GM19467 (cell line): Measurements from ENCODE around the gene GPN2.

Source experiments
- ATAC-seq: cut with Tn5 transposase; IDR thresholded peaks from one replicate; pipeline ENCODE4 v1.9.1; 2021; ENCODE audit warnings: mild to moderate bottlenecking, moderate library complexity; ENCODE audit not compliant: unreplicated experiment

The GPN2 gene

DNA sequence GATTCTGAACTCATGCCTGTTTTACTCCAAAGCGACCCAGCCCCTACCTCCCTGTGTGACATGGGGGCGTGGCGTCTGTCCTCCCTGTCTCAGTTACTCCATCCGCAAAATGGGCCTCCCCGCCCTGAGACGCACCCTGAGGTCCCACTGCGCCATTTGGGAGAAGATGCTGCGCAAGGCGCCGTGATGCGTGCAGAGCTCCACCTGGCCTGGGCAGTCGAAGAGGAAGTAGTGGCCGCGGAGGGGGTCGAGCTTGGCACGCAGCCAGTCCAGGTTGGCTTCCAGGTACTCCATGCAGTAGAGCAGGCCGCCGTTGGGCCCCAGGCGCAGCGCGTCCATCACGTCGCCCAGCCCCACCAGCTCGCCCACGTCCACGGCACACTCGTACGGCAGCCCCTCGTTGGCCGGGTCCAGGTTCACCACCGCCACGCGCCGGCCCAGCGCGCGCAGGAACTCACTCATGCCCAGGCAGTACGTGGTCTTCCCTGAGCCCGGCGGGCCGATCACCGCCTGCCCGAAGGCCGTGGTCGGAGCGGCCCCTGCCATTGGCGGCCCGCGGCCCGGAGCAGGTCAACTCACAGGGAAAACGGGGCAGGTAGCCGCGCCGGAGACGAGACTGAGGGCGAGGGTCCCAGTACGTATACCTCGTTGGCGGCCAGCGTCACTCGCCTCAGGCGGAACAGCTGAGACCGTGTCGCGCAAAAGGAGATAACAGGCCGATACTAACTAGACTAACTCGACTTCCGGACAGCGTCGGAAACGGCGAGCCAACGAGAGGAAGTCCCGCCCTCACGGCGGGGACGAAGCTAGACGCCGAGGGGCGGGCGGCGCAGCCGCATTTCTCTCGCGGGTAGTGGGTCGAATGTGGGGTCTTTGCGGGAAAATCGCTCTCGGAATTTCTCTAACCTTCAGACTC is at the start of gene GPN2:
GPN2 (minus strand) TSS at position 733 of the 916 bp plus-strand sequence; CDS start at position 546, 187 bp downstream.
- ATAC-seq = peak; percentile 84

DNA sequence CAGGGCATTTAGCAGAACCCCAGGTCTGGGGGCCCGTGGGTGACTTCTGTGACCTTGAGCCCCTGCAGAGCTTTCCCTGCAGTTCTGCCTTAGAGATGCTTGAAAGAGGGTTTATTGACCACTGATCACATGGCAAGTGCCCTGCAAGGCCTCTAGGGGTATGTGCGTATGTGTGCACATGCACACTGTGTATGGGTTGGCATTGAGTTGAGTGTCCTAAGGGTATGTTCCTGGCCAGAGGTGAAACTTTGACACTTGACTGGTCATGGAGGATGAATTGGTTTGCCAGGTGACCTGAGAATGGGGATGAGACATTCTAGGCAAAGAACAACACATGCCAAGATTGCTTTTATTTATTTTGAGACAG is 48.6 kb upstream of the GPN2 start:
- no peak for ATAC-seq

DNA sequence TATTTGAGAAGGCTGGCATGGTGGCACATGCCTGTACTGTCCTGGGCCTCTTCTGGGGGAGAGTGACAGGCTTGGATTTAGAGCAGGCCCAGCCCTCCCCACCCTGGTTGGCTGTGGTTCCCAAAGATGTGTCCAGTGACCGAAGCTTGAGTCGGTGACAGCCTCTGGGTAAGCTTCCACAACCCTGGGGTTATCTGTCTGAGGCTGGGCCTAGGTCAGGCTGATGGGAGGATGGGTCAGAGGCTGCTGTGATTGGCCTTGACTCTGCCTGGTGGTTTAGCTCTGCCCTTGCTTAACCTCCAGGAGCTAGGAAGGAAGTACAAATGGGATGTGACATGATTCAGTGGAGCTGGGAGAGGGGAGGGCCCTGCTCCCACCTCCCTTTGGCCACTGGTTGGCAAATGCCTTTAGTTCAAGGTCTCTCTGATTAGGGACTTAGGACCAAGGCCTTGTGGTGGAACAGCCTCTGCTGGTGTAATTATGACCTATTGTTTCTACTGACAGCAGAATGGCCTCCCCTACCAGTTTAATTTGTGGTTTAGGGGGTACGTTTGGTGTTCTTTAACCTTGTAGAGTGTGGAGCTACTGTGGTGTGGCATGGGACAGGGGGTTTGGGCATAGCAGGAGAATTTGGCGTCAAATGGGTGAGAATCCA is 48.0 kb upstream of the GPN2 start:
- ATAC-seq = no peak

DNA sequence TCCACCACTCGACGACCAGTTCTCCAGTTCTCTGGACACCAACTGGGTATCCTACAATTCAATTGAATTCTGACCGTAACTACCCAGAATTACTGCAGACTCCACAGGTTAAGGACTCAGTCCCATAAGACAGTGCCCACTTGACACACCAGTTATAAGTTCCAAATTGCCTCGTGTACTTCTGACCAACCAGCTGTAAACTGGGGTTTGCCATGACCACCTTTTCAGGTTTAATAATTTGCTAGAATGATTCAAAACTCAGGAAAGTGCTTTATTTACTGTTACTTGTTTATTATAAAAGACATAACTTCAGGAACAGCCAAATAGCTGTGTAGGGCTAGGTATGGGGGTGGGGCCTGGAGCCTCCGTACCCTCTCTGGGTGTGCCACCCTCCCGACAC is 46.7 kb upstream of the GPN2 start:
- no peak for ATAC-seq

DNA sequence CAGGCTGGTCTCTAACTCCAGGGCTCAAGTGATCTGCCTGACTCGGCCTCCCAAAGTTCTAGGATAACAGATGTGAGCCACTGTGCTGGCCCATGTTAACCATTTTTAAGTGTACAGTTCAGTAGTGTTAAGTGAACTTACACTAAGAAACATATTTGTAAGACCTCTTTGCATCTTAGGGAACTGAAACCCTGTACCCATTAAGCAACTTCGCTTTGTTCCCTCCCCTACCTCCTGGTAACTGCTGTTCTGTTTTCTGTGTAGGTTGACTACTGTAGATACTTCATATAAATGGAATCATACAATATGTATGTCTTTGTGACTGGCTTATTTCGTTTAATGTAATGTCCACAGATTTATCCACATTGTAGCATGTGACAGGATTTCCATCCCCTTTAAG is 42.4 kb upstream of the GPN2 start:
- no peak for ATAC-seq

DNA sequence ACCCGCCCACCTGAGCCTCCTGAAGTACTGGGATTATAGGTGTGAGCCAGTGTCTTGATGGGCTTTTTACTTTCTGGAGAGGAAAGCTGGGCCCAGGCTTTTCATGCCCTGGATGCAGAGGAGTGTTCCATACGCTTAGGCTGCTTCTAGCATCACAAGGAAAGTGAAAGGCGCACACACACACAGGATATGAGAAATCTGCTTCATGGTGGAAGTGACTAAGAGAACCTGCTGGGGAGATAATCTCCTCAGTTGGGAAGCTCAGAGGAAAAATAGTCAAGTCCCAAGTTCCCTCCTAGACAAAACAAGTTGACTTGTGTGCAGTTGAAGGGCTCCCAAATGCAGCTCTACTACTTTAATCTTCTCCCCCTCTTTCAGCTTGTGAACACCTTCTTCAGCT is 33.6 kb upstream of the GPN2 start:
- no peak for ATAC-seq

DNA sequence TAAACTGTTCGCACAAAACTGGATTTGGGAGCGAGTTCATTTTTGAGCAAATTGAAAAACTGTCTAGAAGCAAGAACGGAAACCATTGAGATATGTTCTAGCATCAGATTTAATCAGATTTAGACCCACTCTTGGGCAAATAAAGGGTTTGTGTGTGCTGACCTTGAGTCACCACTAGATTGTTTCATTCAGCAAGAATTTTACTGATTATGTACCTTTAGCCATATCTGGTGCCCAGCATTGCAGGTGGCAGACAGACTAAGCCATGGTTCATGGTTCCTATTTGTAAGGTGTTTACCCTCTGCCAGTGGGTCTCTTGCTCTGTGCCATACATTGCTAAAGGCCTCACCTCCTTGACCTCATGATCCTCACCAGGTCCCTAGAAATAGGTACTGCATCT is 32.8 kb upstream of the GPN2 start:
- ATAC-seq = no peak

DNA sequence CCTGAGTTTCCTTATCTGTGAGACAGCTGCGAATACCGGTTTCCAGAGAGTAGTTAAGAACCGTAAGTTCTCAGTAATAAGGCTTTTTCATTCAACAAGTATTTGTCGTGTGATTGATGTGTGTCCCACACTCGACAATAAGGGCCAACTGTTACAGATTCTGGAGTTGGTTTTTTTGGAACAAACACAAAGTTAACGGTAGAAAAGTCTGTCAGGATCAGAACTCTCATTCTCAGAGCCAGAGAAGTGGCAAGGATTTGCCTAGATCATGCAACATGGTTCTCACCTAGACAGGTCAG is 32.3 kb upstream of the GPN2 start:
- no peak for ATAC-seq

DNA sequence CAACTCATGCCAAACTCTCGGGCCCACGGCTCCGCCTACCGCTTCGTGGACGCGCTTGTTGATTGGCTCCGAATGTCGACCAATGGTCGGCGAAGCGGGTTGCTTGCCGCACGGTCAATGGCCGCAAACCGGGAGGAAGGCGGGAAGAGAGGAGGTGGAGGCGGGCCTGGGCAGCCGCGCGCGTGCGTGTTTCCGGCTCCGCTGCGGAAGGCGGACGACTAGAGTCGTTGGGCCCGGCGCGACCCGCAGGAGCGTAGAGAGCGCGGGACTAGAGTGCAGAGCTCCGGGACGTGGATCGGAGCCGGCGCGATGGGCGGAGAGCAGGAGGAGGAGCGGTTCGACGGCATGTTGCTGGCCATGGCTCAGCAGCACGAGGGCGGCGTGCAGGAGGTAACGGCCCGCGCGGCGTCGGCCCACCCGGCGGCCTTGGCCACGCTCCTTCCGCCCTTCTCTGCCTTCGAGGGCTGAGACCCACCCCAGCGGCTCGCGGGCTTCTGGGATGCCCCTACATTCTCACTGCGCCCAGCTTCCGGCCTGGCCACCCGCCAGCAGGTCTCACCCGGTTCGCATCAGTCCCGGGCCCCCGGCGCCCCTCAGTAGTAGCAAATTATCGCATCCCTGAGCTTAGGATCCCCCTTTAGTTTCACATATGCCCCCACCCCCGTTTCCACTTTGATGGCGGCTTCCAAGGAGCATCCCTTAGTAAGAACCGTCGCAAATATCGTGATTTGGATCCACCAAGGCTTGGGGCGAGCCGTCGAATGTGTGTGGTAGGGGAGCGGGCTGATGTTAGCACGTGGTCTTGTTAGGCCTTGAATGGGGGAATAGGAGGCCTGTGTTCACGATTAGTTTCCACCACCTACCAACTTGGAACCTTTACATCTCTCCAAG is 31.7 kb upstream of the GPN2 start, which contains the start of gene NUDC:
NUDC (plus strand) TSS at position 204 of the 891 bp plus-strand sequence; CDS start at position 310, 106 bp downstream.
- ATAC-seq = peak; percentile 93

DNA sequence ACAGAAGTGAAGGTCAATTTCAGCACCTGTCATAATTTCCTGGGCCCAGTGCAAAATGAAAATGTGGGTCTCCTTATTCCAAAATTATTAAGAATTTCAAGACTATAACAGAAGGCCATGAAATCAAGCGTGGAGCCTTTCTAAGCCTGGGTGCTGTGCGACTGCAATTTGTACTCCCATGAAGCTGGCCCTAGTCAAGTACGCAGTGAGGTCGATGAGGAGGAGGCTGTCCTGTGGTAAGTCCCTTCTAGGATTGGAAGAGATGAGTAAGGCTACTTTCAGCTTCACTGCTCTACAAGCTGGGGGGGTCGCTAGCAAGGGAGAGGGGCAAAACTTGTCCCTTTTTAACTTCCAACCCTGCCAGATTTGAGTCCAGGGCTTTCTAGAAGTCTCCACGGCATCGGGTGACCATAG is 31.1 kb upstream of the GPN2 start:
- ATAC-seq = no peak

DNA sequence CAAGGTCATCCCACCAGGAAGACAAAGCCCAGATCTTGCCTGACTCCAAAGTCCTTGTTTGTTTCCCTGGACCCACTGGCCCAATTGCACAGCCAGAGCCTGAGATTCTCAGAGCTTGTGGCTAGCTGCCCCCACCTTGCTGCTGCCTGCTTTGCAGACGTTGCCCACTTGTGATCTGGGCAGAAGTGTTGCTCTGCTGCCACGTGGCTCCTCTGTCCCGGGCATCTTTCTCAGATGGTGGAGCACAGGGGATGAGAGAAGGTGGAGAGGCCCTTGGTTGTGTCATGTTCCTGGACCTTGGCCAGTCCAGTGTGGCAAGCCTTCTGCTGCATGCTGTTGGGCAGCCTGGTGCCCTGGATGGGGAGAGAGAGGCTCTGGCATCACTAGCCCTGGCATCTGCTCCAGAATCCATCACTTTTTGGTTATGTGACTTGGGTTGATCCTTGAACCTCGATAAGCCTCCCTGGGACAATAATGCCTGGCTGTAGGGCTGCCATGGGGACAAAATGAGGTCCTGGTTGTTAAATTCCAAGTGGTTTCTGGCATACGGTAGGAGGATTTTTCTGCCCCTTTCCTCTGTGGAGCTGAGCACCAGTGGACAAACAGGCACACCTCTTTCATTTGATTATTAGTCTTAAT is 25.2 kb upstream of the GPN2 start:
- ATAC-seq = no peak

DNA sequence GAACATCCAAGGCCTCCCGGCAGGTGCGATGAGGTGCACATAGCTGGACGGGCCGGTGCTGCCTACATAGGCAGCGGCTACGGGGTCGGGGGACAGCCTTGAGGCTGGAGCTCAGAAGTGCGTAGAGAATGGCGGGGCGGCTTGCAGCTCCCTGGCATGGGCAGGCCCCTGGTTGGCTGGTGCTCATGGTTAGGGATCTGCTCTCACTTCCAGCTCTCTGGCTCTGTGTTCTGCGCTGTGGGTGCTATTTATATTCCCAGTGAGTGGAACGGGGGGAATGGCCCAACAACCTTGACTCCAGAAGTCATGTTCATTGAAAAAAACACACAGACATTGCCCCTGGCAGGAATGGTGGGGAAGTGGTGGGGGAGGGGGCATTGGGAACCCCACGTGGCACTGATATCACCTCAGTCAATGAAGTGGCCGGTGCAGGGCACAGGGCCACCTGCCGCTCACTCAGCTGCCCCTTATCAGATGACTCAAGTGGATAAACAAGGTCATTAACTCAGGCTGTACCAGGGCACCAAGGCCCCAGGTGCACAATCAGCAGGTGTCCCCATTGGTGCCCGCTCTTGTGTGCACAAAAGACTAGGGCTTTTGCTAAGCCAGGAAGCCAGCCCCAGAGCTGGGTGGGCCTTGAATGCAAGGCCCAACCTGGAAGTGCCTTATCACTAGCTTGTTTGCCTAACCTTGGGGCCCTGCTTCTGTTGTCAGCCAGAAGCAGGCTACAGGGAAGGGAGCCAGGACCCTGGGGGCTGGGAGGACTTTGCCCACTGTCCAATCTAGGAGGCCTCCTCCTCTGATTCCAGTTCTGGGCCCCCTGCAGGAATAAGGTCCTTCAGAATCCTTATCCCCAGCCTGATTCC is 23.9 kb upstream of the GPN2 start, which contains the start of gene NR0B2:
NR0B2 (minus strand) TSS at position 222 of the 866 bp plus-strand sequence; CDS start at position 187, 35 bp downstream.
- no peak for ATAC-seq

DNA sequence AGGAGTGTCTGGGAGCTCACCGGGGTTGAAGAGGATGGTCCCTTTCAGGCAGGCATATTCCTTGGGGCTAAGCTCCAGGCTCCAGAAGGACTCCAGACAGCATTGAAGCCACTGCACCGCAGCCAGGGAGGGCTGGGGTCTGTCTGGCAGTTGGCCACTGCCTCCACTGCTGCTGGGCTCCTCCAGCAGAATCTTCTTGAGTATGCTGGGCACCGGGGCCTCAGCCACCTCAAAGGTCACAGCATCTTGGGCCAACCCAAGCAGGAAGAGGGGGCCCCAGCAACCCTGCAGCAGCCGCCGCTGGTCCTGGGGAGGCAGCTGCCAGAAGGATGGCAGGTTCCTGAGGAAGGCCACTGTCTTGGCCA is 23.3 kb upstream of the GPN2 start:
- ATAC-seq = no peak

DNA sequence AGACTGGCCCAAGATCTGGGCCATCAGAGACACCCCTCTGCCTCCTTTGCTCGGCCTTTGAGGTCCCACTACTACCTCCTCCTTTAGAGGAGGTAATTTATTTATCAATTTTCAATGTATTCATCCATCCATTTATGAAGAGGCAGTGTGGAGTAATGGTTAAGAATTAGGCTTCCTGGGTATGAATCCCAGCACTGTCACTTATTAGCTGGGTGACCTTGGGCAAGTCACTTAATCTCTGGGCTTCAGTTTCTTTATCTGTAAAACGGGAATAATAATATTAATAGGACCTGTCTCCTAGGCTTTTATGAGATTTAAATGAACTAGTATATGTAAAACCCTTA is 22.0 kb upstream of the GPN2 start:
- ATAC-seq = no peak

DNA sequence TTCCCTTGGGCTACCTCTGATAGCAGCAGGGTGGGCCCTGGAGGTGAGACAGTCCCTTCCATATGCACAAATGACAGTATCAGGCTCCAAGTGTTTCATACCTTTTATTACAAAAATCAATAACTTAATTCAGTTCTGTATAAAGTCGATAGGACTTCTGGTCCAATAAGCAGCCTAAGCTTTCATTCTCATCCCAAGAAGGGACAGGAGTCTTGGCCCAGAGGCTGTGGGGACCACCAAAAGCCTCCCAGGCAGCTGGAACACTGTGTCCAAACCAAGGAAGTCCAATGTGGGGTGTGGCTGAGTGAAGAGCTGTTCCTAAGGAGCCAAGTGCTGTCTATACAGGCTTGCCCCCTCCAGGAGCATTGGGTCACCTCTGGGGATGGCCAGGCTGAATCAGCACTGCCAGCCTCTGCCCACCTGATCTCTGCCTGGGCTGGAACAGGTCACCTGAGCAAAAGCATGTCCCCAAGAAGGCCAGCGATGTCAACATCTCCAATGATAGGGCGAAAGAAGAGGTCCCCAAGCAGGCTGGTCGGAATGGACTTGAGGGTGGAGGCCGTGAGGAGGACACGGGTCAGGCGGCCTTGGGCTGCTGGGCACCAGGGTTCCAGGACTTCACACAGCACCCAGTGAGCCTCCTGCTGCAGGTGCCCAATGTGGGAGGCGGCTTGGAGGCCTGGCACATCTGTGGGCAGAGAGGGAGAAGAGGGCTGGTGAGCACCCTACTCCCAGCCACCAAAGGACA is 21.5 kb upstream of the GPN2 start:
- ATAC-seq = no peak

DNA sequence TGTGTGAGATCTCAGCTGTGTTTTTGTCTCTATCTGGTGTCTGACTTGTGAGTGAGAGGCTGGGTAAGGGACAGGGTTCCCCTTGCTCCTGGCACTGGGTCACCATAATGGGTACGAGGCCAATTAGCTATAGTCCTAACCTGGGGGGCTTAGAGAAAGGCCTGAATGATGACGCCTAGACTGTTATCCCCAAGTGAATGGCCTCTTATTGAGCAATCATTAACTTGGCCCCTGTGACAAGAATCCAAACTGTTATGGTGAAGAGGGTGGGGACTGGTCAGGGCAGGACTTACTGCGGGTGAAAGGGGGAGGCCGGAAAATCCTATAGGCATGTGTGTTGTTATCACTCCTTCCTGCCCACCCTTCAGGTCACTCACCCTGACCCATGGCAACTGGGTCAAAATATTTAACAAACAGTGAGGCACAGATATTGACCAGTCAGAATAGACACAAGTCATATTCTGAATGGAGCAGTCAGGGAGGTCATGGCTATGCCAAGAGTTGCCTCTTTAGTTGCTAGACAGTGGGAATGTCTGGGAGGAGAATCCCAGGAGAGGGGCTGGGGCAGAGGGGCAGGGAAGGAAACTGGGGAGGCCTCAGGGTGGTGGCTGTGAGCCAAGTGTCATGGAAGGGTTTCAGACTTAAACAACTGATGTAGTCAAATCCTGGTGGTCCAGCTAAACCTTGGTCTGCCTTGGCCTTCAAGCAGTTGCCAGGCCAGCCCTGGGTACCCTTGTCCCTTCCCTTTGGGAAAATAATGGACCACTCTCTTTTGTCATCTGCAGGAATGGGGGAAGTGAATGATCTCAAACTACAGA is 20.5 kb upstream of the GPN2 start:
- no peak for ATAC-seq

DNA sequence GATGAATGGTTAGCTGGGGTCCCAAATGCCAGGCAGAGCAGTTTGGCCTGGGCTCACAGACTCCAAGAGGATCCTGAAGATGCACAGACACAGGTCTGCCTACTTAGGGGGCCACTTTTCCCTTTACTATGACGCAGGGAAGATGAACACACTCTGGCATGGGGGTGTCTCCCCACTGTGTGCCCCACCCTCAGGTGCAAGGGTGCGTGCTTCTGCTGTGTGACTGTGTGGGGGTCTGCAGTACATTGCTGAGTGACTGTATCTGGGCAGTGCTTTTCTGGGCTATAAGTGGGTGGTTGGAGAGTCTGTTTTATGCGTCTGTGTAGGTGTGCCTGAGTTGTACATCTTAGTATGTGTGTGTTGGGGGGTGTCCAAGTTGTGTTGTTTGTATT is 19.9 kb upstream of the GPN2 start:
- ATAC-seq = no peak

DNA sequence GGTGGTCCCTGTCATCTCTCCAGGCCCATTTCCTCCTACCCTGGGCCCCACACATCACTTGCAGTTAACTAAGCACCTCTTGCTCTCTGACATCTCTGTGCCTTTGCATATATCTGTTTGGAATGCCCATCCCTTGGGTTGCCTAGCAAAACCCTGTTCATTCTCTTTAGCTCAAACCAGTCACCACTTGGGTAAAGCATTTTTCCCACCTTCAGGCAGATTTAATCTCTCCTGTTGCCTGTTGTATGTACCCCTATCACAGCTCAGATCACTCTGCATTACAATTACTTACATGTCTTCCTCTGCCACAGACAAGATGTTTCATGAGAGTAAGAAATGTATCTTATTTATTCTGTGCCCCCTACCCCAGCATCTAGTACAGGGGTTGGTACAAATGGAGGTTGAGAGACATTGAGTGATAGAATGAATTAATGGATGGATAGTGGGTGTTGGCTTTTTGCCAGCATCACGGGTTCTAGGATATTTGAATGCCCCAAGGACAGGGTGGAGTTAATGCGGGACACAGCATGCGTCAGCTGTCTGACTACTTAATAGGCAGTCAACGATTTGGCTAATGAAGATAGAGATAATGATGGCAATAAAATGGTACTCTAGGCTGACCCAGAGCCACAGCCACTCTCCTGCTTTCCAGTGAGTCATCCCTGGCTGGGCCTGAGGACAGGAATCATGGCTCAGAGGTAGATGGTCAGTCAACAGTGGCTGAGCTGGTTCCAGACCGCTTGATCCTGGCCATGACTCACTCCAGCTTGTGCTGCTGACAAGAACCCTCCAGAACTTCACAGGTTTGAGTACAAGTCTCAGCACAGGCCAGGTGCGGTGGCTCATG is 17.2 kb upstream of the GPN2 start:
- ATAC-seq = no peak
